ELF-1 (cell line): ENCODE data around the gene CNIH3.
"Not testable (repeated sequence)": the region's sequence is repeated elsewhere in the genome, so short reads cannot be mapped to it uniquely, and the experiment has no call there.

Experiments
- DNase-seq: peaks from one replicate; pipeline ENCODE4 v3.0.0-alpha.2; 2016; ENCODE audit warnings: low read depth, low spot score

The CNIH3 gene

GRCh38 chr1:224615861-224616755, at the start of gene CNIH3:
CNIH3 (plus strand) TSS chr1:224616317; CDS start chr1:224617175, 858 bp downstream.
- DNase-seq: peak; percentile 94

GRCh38 chr1:224566492-224566891, 49.6 kb upstream of the CNIH3 start:
- DNase-seq: not testable (repeated sequence)

GRCh38 chr1:224569276-224569675, 46.8 kb upstream of the CNIH3 start:
- no peak for DNase-seq

DNA sequence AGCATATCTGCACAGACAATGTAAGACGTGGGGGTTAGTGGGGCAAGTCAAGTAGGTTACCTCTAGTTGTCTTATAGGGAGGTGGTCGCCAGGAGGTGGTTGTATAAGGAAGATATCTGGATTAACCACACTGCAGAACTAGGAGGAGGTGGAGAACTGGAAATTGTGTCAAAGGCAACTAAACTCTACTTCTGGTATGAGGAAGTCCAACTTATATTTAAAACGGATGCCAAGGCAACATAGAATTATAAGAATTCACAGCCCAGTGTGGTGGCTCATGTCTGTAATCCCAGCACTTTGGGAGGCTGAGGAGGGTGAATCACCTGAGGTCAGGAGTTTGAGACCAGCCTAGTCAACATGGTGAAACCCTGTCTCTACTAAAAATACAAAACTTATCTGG, 44.1 kb upstream of the CNIH3 start:
- not testable (repeated sequence) for DNase-seq

GRCh38 chr1:224579526-224579925, 36.6 kb upstream of the CNIH3 start:
- peak; percentile 55 for DNase-seq

DNA sequence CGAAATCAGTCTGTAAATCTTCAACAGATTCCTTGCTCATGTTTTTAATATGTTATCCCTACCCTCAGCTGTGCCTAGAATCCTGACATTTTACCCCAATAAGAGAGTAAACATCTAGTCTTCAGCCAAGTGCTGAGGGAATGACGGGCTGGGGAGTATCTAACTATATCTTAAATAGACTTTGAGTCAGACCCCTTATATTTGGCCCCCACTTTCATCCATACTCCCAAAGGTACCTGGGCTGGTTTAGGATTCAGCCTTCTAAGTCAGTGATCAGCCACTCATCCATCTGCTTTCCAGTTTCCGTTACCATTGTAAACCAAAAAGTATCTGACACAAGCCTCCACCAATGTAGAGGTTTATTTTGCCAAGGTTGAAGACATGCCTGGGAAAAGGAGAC, 36.1 kb upstream of the CNIH3 start:
- DNase-seq: no peak

- no peak for DNase-seq
Observed at GRCh38 chr1:224582041-224582440, 34.1 kb upstream of the CNIH3 start.

- no peak for DNase-seq
Observed at GRCh38 chr1:224583774-224584173, 32.3 kb upstream of the CNIH3 start.

- DNase-seq: no peak
Observed at GRCh38 chr1:224585051-224585450, 31.1 kb upstream of the CNIH3 start.

GRCh38 chr1:224587051-224587450, 29.1 kb upstream of the CNIH3 start:
- DNase-seq: no peak

- no peak for DNase-seq
Observed at GRCh38 chr1:224588515-224588914, 27.6 kb upstream of the CNIH3 start.

- DNase-seq: no peak
Observed at GRCh38 chr1:224589006-224589405, 27.1 kb upstream of the CNIH3 start.

- DNase-seq: no peak
Observed at GRCh38 chr1:224591326-224591725, 24.8 kb upstream of the CNIH3 start.

GRCh38 chr1:224592636-224593582, 23.2 kb upstream of the CNIH3 start:
- DNase-seq: no peak

- no peak for DNase-seq
Observed at GRCh38 chr1:224594360-224594759, 21.8 kb upstream of the CNIH3 start.

DNA sequence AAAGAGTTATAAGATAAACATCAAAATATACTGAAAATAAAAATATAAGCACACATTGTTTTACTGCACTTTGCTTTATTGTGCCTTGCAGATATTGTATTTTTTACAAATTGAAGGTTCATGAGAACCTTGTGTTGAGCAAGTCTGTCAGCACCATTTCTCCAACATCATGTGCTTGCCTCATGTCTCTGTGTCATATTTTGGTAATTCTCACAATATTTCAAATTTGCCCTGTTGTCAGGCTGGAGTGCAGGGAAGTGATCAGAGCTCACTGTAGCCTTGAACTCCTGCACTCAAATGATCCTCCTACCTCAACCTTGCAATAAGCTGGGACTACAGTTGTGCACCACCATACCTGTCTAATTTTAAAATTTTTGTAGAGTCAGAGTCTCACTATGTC, 21.3 kb upstream of the CNIH3 start:
- DNase-seq: no peak

DNA sequence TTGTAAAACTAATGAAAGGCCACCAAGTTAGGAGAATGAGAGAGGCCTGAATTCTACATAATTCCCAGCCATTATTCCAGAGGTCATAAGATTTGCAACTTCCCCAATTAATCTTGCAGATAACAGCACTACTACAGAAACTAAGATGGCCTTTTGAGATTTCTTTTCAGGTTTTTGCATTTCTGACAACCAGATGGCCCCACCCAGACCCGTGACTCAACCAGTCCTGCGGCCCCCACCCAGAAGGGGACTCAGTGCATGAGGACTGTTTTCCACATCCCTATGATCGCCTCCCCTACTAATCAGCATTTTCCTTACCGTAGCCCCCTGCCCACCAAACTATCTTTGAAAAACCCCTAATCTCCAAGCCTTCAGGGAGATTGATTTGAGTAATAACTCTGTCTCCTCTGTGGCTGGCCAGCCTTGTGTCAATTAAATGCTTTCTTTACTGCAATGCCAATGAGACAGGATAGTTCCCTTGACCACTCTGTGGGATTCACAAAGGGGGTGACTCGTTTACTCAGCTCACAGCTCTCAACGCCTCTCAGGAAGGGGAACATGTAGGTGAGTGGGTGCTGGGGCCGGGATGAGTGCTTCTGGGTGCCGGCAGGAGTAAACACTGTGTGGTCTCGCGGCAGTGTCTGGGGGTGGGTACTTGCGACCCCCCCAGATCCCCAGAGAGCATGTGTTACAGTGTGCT, 10.5 kb upstream of the CNIH3 start:
- DNase-seq: no peak

- peak; percentile 21 for DNase-seq
Observed at GRCh38 chr1:224607188-224608148, 8.6 kb upstream of the CNIH3 start.

DNA sequence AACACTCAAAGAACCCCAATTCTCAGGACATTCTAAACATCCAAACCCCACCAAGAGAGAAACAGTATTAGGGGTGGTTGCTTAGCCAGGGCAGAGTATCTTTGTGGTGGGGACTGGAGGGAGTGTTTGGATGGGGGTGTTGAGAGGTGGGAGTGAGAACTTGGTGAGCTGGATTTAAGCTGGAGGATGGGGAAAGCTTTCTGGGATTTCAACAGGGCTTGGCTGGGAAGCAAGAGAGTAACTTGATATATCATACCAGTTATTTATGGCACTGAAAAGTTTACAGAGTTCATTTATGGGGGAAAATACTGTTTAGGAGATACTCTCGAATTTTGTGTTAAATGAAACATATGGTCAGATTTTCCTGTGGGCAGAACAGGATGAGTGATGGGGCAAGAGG, 6.8 kb upstream of the CNIH3 start:
- no peak for DNase-seq

- no peak for DNase-seq
Observed at GRCh38 chr1:224612246-224612645, 3.9 kb upstream of the CNIH3 start.

DNA sequence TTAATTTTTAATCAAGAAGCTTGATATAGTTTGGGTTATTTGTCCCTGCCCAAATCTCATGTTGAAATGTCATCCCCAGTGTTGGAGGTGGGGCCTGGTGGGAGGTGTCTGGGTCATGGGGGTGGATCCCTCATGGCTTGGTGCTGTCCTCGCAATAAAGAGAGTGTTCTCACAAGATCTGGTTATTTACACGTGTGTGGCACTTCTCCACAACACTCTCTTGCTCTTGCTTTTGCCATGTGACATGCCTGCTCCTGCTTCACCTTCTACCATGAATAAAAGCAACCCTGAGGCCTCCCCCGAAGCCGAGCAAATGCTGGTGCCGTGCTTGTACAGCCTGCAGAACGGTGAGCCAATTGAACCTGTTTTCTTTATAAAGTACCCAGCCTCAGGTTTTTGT, 2.6 kb upstream of the CNIH3 start:
- DNase-seq: no peak
